22Rv1 (cell line): ENCODE measurements around the gene PLSCR4.
A peak's percentile ranks its signal among the peaks of the same experiment; 100 is the strongest.

ENCODE experiments used
- H3K27ac ChIP-seq: fragments of 450-650 bp; 2 replicates; pipeline ENCODE4 v1.5.1; 2017
- CTCF ChIP-seq: fragments of 450-650 bp; IDR thresholded peaks from 2 replicates; pipeline ENCODE4 v1.5.1; 2017; ENCODE audit warnings: mild to moderate bottlenecking
- ZFX ChIP-seq: fragments of 450-650 bp; IDR thresholded peaks from 2 replicates; pipeline ENCODE4 v1.6.1; 2017; ENCODE audit warnings: antibody characterized with exemption, borderline replicate concordance

The PLSCR4 gene

GRCh38 chr3:146221276-146221675 lies 29.6 kb downstream of the PLSCR4 start:
- H3K27ac ChIP-seq: peak overlapping the region; percentile 84; the same call in 1 of the 2 replicates
- TF ChIP-seq CTCF (no peak), ZFX (no peak)

GRCh38 chr3:146218880-146219866 lies 31.7 kb downstream of the PLSCR4 start:
- no peak overlapping the region for H3K27ac ChIP-seq
- TF ChIP-seq CTCF: peak; percentile 82
- no peak for TF ChIP-seq ZFX

GRCh38 chr3:146217324-146217723 lies 33.6 kb downstream of the PLSCR4 start:
- H3K27ac ChIP-seq: no peak overlapping the region
- no peak for TF ChIP-seq ZFX
- no peak for TF ChIP-seq CTCF

GRCh38 chr3:146214493-146214892 lies 36.4 kb downstream of the PLSCR4 start:
- TF ChIP-seq ZFX: no peak
- no peak for TF ChIP-seq CTCF
- no peak overlapping the region for H3K27ac ChIP-seq

GRCh38 chr3:146209371-146209770 lies 41.5 kb downstream of the PLSCR4 start:
- no peak for TF ChIP-seq CTCF
- TF ChIP-seq ZFX: no peak
- H3K27ac ChIP-seq: no peak overlapping the region

GRCh38 chr3:146203776-146204175 lies 47.1 kb downstream of the PLSCR4 start:
- TF ChIP-seq CTCF: no peak
- no peak for TF ChIP-seq ZFX
- no peak overlapping the region for H3K27ac ChIP-seq

- TF ChIP-seq ZFX (no peak), CTCF (no peak)
- H3K27ac ChIP-seq: no peak overlapping the region
Observed at GRCh38 chr3:146200461-146201220, 50.3 kb downstream of the PLSCR4 start.
